Measurements from ENCODE around the gene FAM149A.

- TF ChIP-seq POLR2AphosphoS5 (IDR thresholded peaks at IDR 0.05) (no peak), POLR2A (IDR thresholded peaks at IDR 0.05) (no peak), EP300 (IDR thresholded peaks at IDR 0.05) (no peak), CTCF (IDR thresholded peaks at IDR 0.05) (no peak)
These were observed 4.7 kb downstream of the FAM149A start for GRCh38 chr4:186109245-186109644.

Measured in stomach (tissue), 4 donors.